GM18508 (cell line): Measurements from ENCODE around the gene ANGEL2.
"Not testable (repeated sequence)": the region's sequence is repeated elsewhere in the genome, so short reads cannot be mapped to it uniquely, and the experiment has no call there.

Experiments
- ATAC-seq: cut with Tn5 transposase; IDR thresholded peaks from one replicate; pipeline ENCODE4 v1.9.1; 2021; ENCODE audit warnings: moderate number of reproducible peaks; ENCODE audit not compliant: insufficient read depth, unreplicated experiment

The ANGEL2 gene

DNA sequence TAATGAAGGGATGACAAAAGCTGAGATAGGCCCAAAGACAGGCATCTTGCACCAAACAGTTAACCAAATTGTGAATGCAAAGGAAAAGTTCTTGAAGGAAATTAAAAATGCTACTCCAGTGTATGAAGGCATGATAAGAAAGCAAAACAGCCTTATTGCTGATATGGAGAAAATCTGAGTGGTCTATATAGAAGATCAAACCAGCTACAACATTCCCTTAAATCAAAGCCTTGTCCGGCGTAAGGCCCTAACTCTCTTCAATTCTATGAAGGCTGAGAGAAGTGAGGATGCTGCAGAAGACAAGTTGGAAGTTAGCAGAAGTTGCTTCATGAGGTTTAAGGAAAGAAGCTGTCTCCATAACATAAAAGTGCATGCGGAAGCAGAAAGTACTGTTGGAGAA, 4.3 kb upstream of the ANGEL2 start:
- ATAC-seq, result no peak

DNA sequence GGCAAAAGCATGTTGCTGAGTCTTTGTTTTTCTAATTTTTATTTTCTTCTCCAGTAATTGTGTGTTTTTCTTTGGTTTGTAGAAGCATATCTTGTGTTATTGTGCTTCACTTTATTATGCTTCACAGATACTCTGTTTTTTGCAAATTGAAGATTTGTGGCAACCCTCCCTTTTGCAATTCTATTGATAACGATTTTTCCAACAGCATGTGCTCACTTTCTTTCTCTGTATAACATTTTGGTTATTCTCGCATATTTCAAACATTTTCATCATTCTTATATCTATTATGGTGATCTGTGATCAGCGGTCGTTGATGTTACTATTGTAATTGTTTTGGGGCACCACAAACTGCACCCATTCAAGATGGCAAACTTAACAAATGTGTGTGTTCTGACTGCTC, 3.8 kb upstream of the ANGEL2 start:
- no peak for ATAC-seq

DNA sequence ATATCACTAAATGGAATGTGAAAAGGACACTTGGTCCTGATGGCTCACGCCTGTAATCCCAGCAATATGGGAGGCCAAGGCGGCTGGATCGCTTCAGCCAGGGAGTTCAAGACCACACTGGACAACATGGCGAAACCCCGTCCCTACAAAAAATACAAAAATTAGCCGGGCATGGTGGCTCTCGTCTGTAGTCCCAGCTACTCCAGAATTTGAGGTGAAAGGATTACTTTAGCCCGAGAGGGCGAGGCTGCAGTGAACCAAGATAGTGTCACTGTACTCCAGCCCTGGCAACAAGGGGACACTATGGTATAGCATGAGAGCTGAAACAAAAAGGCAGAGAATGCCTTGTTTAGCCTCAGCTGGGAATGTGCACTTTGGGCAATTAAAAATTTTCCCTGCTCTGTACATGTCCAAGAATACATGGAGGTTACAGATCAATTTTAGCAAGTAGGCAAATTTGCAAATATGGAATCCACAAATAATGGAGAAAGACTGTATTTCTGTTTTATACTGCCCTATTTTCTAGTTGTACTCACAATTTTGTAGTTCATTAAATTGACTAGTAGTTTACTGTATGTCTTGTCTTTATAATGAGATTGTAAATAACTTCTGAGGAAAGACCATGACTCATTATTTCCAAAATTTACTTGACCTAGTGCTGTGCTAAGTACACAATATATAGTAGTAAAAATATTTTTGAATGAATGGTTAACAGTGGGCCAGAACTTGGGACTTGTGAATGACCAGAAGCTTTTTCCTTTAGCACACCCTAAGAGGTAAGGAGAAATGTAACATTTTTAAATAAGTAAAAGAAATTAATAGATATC, 2.0 kb upstream of the ANGEL2 start:
- no peak for ATAC-seq

DNA sequence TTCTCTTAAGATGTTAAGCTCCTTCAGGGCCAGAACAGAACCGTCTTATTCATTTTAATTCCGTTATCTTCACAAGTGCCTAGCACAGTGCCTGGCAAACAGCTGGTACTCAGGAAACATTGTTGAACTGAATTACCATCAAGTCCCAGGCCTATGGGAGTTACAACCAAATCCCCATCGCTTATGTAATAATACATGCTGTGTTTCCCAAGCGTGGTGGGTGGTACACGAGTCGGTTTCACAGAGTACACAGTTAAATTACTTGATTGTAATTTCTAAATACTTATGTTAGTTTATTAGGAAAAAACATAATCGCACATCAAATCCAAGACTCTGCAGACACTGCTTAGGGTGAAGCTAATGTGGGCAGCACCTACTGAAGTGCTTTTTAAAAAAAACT, 1.0 kb downstream of the ANGEL2 start:
- ATAC-seq, result no peak

DNA sequence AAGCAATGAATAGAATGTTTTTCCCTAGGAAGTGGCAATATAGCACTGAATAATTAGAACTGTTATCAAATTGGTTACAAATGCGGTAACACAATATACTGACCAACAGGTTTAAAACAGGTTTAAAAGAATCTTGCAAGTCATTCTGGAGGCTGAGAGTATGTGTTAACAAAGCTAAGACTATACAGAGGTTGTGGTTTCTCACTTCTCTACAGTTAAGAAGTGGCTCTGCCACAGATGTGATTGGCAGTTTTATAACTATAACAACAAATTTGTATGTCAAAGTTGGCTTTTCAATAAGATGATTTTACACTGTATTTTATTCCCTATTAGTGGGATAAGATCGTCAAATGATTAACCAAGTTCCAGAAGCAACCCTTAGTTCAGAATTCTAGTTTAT, 7.1 kb downstream of the ANGEL2 start:
- peak; percentile 64 for ATAC-seq

DNA sequence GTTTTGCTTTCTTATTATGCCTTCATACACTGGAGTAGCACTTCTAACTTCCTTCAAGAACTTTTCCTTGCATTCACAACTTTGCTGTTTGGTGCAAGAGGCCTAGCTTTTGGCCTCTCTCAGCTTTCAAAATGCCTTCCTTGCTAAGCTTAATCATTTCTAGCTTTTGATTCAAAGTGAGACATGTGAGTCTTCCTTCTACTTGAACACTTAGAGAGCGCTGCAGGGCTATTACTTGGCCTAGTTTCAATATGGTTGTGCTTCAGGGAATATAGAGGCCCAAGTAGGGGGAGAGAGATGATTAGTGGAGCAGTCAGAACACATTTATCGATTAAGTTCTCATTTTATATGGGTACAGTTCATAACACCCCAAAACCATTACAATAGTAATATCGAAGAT, 12.4 kb downstream of the ANGEL2 start:
- ATAC-seq, result no peak

DNA sequence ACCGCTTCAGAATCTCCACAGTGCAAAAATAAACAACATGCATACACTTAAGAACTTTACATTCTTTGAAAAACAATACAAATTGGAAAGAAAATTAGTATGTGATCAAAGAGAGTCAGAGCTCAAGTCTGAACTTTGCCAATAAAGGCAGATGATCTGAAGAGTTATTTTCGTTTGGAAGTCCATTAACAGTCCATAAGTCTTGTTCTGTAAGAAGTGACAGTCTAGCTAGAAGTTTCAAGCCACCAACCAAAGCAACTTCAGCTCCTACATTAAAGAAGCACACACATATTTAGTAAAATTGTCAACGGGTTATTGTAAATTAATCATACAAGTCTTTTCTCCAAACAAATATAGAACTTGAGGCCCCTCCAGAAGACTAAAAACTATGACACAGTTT, 20.7 kb downstream of the ANGEL2 start:
- ATAC-seq, result no peak

DNA sequence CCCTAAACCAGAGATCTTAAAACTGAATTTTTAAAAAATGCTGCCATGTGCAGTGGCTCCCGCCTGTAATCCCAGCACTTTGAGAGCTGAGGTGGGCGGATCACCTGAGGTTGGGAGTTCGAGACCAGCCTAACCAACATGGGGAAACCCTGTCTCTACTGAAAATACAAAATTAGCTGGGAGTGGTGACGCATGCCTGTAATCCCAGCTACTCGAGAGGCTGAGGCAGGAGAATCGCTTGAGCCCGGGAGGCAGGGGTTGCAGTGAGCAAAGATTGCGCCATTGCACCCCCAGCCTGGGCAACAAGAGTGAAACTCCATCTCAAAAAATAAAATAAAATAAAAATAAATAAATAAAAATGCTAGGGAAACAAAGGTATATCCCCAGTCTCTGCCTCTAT, 21.7 kb downstream of the ANGEL2 start:
- not testable (repeated sequence) for ATAC-seq

DNA sequence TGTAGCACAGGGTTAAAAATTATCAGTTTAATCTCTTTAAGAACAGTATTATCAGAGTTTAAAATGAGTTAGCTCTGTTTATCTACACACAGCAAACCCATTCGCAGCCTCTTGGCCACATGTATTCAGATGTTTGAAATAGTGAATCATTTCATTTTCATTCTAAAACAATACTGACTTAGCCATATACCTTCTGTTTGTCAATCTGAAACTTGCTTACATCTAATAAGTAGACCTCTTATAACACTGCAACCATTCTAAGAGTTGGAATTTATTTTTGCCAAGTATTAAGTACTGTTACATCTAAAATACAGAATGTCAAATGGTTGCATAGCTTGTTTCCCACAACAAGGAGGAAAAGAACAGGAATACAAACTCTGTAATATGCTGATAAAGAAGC, 25.4 kb downstream of the ANGEL2 start:
- no peak for ATAC-seq

DNA sequence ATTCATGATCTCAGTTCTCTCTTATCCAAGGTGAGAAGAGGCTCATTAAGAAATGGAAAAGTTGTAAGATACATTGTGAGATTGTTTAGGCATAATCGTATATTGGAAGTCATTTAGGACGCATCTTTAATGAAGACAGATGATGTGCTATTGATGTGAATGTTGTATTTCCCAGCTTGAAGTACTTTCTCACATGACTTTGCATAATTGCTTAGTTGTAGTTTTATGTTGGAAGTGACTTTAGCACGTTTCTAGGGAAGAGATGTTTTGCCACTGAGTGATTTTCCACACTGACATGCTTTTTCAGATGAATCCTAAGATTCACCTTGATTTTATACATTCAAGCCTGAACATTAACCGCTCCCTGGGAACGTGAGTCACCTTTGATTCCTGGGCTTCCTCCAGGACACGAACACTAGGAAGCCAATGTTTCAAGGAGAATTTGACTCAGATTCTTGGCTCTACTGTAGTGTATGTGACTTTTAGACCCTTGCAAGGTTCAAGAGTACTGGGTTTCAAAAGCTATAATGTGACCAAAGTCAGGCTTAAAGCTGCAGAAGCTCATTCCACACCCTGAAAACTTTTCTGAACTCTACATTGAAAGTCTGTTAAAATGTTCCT, 27.9 kb downstream of the ANGEL2 start:
- no peak for ATAC-seq

DNA sequence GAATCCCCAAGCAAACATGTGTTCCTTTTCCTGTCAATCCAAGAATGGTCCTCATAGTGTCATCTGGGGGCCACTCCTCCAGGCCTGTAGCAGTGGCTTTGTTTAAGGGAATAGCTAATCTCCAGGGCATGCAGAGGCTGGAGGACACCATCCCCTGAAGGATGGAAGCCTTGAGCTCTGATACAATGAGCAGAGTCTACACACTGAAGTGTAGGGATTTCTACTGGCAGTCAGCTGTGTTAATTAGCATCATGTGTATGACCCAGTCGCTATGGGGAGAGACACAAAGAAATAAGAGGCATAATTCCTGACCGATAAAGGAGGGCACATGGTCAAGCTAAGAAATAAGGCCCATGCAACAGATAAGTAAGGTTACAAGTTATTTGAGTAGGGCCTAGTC, 29.1 kb downstream of the ANGEL2 start:
- ATAC-seq, result no peak

DNA sequence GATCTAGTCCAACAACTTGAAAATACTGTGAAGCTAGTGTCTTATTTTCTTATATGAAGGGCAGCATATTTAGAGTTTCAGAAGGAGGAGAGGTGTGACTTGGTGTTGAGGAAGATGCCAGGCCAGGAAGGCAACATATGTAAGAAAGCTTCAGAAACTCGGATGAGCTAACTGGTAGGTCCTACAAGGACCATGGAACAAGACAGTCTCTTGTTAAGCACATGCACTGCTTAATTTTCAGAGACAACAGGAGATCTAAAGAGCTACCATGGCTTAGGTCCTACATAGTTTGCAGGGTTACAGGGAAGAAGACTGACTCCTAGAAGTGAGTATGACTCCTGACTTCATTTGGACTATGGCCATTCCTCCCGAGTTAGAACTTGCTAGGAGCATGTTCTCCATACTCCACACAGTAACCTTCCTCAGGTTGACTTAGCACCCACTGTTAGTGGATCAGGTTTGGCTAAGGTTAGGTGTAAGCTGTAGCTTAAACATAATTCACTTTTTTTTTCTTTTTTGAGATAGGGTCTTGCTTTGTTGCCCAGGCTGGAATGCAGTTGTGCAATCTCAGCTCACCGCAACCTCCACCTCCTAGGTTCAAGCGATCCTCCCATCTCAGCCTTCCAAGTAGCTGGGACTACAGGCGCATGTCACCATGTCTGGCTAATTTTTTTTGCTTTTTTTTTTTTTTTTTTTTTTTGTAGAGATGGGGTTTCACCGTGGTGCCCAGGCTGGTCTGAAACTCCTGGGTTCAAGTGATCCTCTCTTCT, 31.0 kb downstream of the ANGEL2 start:
- no peak for ATAC-seq

DNA sequence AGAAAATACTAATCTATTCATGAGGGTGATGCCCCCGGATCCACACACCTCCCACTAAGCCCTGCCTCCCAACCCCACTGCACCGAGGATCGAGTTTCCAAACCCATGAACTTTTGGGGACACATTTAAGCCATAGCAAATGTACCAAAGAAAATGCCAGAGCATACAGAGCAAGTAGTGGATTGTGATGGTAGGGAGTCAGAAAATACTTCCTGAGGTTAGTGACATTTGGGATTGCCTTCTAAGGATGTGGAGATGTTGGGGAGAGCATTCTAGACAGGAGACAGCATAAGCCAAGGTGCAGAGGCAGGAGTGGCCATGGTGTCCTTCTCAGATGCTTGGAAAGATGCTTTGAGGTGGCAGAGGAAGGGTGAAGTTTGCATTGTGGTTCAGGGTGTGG, 32.2 kb downstream of the ANGEL2 start:
- no peak for ATAC-seq

DNA sequence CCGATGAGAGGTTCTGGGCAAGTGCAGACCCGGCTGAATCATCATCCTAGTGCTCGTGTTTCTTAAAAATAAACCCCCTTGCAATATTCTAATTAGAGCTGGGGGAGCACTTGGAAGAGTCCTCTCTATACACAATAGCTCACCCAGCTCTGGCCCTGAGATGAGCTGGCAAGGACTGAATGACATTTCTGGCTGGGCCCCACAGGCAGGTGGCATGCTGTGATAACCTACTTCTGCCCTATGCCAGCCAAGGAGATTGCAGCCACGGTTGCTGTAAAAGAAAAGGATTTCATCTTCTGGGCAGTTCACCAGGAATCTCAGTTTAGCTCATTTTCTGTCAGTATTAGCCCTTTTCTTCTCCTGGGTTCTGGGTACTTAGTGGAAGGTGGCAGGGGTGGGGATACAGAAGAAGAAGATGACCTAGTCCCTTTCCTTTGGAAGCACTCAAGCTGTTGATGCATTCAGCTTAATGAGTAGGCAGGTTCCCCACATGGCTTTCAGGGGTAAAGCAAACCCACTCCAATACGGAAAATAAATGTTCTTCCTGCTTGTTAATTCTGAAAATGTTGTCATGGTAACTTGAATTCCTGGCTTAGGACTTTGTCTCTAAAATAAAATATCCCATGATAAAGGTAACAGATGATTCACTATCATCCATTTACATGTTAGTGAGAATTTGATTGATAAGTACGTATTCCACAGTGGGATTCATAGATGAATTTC, 33.1 kb downstream of the ANGEL2 start:
- ATAC-seq, result no peak

DNA sequence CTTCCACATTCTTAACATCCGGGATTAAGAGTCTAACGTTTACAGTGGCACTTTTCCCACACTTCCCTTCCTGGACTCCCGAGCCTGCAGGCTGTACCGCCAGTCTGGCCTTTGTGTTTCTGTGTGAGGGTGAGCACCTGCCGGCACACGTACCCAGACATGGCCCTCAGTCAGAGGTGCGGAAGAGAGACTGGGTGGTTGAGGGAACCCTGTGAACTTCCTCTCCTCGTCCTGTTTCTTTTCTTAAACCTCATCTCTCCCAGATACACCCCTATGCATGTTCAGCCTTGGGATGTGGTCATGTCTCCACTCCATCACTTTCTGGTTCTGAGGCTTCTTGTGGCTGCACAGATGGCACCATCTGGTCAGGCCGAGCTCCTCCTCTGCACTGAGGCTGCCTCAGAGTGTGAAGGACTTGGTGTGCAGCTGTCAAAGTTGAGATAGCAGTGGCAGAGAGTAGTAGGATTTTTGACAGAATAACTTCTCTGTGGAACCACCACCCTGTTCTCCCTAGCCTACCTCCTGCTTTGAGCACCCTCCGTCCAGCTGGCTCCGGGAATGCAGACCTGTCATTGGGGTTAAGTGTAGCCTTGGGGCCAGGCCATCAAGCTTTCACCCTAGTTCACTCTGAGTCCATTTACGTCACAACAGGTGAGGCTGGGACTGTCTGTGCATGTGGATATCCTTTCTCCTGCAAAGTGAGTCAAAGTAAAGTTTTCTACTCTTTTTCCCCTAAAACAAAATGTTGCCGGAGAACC, 33.9 kb downstream of the ANGEL2 start:
- ATAC-seq, result no peak

DNA sequence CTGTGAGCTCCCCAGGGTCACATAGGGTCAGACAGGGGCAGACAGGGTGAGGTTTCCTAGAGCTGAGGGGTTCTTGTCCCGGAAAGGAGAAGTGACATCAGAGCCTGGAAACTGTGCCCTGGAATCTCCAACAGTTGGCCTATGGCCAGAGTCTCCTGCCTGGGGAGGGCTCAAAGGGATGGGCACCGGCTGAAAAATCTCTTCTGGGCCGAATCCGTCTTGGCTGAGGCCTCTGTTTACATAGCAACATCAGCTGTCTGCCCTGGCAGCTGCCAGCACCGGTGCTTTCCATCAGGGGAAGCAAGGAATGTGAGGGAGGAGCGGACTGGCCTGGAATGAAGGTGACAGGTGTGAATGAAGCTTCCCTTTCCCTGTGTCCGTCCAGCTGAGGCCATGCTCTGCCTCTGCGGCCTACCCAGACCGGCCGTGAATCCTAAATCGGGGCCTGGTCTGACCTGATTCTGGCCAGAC, 34.6 kb downstream of the ANGEL2 start:
- no peak for ATAC-seq

DNA sequence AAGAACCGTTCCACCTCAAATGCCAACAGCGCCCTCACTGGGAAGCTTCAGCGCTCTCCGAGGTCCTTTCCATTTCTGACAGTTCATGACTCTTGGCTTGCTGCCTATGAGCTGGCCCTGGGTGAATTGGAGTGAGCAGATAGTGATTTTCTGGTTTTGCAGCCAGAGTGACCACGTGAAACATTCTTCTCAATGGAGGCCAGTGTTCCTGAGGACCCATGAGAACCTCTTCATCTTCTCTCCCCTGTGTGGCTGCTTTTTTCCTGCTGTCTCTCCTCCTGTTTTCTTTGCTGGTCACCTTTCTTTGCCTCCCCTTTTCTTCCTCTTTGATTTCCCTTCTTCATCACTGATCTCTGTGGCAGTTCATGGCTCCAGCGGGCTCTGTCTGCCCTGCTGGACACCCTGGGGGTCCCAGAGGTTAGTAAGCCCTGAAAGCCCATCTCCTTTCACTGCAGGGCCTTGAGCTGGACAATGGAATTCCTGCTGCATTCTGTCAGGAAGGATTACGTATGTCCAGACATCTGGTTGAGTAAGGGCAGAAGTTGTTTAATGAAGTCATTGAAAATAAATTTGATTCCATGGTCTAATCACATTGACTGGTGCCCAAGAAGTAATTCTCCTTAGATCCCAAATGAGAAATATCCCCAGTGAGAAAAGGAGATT, 35.4 kb downstream of the ANGEL2 start:
- no peak for ATAC-seq

DNA sequence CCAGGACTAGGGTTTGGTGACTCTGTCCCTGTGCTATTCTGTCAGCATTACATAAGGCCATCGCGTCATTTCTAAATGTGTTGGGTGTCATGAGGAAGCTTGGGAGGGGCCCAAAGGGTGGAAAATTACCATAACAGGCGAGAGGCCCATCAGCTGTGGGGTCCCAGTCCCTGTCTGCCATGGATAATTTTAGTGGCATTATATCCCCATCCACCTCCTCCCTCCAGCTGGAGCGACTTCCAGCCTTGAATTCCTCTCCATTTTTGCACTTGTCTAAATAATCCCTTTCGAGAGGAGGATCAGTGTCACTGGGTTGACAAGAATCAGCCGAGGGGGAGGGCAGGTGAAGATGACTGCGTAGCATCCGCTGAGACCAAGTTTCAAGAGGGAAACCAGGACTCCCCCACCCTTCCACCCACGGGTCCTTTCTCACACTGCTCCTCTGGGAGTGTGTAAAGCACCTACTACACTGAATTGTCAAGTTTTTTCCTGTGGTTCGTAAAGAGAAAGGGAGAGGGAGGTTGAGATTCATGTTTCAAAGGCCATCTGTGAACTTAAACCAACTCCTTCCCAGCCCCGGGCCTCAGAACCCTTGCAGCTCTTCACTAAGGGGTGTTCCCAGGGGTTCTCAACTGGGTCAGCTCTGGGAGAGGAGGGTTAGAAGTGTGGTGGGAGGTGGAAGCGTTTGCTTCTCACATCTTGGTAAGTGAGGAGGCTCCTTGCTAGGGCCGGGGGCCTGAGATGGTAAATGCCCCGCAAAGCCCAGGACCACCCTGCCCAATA, 36.1 kb downstream of the ANGEL2 start:
- no peak for ATAC-seq
